ENCODE data around the gene SV2B.

The SV2B gene

GRCh38 chr15:91219206-91219605, 119.1 kb downstream of the SV2B start:
- no peak overlapping the region for H3K4me3 ChIP-seq (ENCODE audit: low read depth, low read length)
- TF ChIP-seq CTCF (IDR thresholded peaks at IDR 0.05; ENCODE audit: low read depth, low read length): no peak
- peaks cover 2% of the 10 kb centered on the region for H3K9me3 ChIP-seq (ENCODE audit: severe bottlenecking)
- no peaks in the 10 kb centered on the region for H3K27me3 ChIP-seq (ENCODE audit: insufficient read depth, low read depth, severe bottlenecking)
- no peak for DNase-seq
- H3K36me3 ChIP-seq: no peaks in the 10 kb centered on the region
- H3K27ac ChIP-seq: no peak overlapping the region

- no peak for TF ChIP-seq CTCF (IDR thresholded peaks at IDR 0.05; ENCODE audit: low read depth, low read length)
- Histone ChIP-seq H3K4me3 (ENCODE audit: low read depth, low read length) (no peak overlapping the region), H3K27me3 (ENCODE audit: insufficient read depth, low read depth, severe bottlenecking) (no peaks in the 10 kb centered on the region), H3K9me3 (ENCODE audit: severe bottlenecking) (no peaks in the 10 kb centered on the region), H3K36me3 (no peaks in the 10 kb centered on the region), H3K27ac (no peak overlapping the region)
- DNase-seq: no peak
Observed at GRCh38 chr15:91222052-91222451, 122.0 kb downstream of the SV2B start.

GRCh38 chr15:91223863-91224262, 123.8 kb downstream of the SV2B start:
- no peaks in the 10 kb centered on the region for H3K36me3 ChIP-seq
- H3K4me3 ChIP-seq (ENCODE audit: low read depth, low read length): no peak overlapping the region
- no peaks in the 10 kb centered on the region for H3K27me3 ChIP-seq (ENCODE audit: insufficient read depth, low read depth, severe bottlenecking)
- no peak for DNase-seq
- no peak overlapping the region for H3K27ac ChIP-seq
- TF ChIP-seq CTCF (IDR thresholded peaks at IDR 0.05; ENCODE audit: low read depth, low read length): no peak
- H3K9me3 ChIP-seq (ENCODE audit: severe bottlenecking): no peaks in the 10 kb centered on the region

DNA sequence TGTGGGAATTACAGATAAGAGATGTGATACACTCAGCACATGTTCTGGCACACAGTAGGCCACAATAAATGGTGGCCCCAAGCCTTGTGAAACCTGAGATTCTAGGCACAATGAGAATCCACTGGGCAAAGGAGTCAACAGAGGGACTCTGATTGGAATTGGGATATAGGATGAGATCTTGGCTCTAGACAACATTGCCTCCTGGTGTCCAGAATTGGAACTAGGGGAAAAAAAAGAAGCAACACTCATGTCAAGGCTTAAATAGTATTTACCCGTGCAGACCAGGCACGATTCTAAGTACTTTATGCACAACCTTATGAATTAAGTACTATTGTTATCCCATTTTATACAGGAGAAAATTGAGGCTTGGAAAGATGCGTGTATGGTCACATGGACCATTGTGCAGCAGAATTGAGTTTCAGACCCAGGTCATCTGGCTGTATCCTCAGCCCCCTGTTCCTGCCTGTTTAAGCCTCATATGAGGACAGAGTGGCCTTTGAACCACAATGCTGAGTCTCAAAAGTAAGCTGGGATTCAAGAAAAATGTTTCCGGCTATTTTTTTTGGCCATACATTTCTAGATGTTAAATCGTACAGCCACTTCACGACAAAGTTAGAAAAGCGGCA, 124.8 kb downstream of the SV2B start:
- no peaks in the 10 kb centered on the region for H3K27me3 ChIP-seq (ENCODE audit: insufficient read depth, low read depth, severe bottlenecking)
- H3K27ac ChIP-seq: no peak overlapping the region
- peak; percentile 77 for TF ChIP-seq CTCF (IDR thresholded peaks at IDR 0.05; ENCODE audit: low read depth, low read length)
- H3K4me3 ChIP-seq (ENCODE audit: low read depth, low read length): no peak overlapping the region
- H3K36me3 ChIP-seq: no peaks in the 10 kb centered on the region
- peak; percentile 39 for DNase-seq
- no peaks in the 10 kb centered on the region for H3K9me3 ChIP-seq (ENCODE audit: severe bottlenecking)

DNA sequence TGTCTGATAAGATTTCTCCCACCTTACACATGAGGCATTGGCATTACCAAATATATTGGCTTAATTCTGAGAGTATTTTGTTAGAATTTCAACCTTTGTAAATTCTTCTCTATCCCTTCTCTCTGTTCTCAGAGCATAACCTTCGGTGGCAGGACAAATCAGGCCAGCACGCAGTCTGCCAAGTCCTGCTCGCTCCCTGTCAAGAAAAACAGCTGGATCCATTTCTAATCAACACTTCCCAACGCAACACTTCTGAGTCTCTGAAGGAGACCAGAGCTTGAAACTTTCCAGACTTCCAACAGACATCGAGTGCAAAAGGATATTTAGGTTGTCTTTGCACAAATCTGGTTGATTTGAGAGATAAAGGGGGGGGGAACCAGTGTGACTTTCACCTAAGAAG, 125.7 kb downstream of the SV2B start:
- Histone ChIP-seq H3K27ac (no peak overlapping the region), H3K4me3 (ENCODE audit: low read depth, low read length) (no peak overlapping the region), H3K27me3 (ENCODE audit: insufficient read depth, low read depth, severe bottlenecking) (no peaks in the 10 kb centered on the region), H3K36me3 (no peaks in the 10 kb centered on the region), H3K9me3 (ENCODE audit: severe bottlenecking) (no peaks in the 10 kb centered on the region)
- no peak for DNase-seq
- TF ChIP-seq CTCF (IDR thresholded peaks at IDR 0.05; ENCODE audit: low read depth, low read length): no peak

GRCh38 chr15:91227117-91227516, 127.1 kb downstream of the SV2B start:
- Histone ChIP-seq H3K27ac (peak overlapping the region; percentile 21; the same call in 1 of the 2 replicates), H3K4me3 (ENCODE audit: low read depth, low read length) (no peak overlapping the region), H3K9me3 (ENCODE audit: severe bottlenecking) (no peaks in the 10 kb centered on the region), H3K27me3 (ENCODE audit: insufficient read depth, low read depth, severe bottlenecking) (no peaks in the 10 kb centered on the region), H3K36me3 (no peaks in the 10 kb centered on the region)
- DNase-seq: peak; percentile 72
- TF ChIP-seq CTCF (IDR thresholded peaks at IDR 0.05; ENCODE audit: low read depth, low read length): no peak

Data from WERI-Rb-1 (cell line).